HepG2 (cell line): Measurements from ENCODE around the gene KIAA0232. TPM values are rescaled to one million over a fixed set of nuclear protein-coding genes. Genes with fewer than 3 reads are reported as not detected.

ENCODE experiments used
- ADNP ChIP-seq: sonication (generic); formaldehyde crosslinking; IDR thresholded peaks from 2 replicates; pipeline ENCODE4 v1.4.0; 2020; ENCODE audit warnings: missing genetic modification reagents
- DMAP1 ChIP-seq: IDR thresholded peaks from 2 replicates; pipeline ENCODE4 v1.6.1; 2016
- DNMT1 ChIP-seq: sonication (generic); formaldehyde crosslinking; IDR thresholded peaks from 2 replicates; pipeline ENCODE4 v1.5.1; 2020; ENCODE audit warnings: mild to moderate bottlenecking, missing genetic modification reagents
- GTF2F1 ChIP-seq: fragments of 150-350 bp; IDR thresholded peaks from 2 replicates; pipeline ENCODE4 v1.6.1; 2014; ENCODE audit warnings: low read length
- HNRNPH1 ChIP-seq: fragments of 200-400 bp; formaldehyde crosslinking; optimal IDR thresholded peaks from 2 replicates; pipeline ENCODE3; 2017; ENCODE audit warnings: mild to moderate bottlenecking, low read depth, low read length
- JDP2 ChIP-seq: sonication (generic); formaldehyde crosslinking; IDR thresholded peaks from 2 replicates; pipeline ENCODE4 v1.8.1; 2022; ENCODE audit warnings: missing genetic modification reagents, borderline replicate concordance
- KLF12 ChIP-seq: sonication (generic); formaldehyde crosslinking; IDR thresholded peaks from 2 replicates; pipeline ENCODE4 v1.4.0; 2020; ENCODE audit warnings: missing genetic modification reagents, borderline replicate concordance
- MXI1 ChIP-seq: IDR thresholded peaks from 3 replicates; pipeline ENCODE4 v1.6.1; 2012; ENCODE audit warnings: low read depth, low read length, inconsistent platforms, borderline replicate concordance
- PHF20 ChIP-seq: sonication (generic); formaldehyde crosslinking; IDR thresholded peaks from 2 replicates; pipeline ENCODE4 v1.5.0; 2020; ENCODE audit warnings: mild to moderate bottlenecking, missing genetic modification reagents
- SALL1 ChIP-seq: sonication (generic); formaldehyde crosslinking; IDR thresholded peaks from 2 replicates; pipeline ENCODE4 v1.8.0; 2022; ENCODE audit warnings: mild to moderate bottlenecking, missing genetic modification reagents
- ZBTB21 ChIP-seq: sonication (generic); formaldehyde crosslinking; IDR thresholded peaks from 2 replicates; pipeline ENCODE4 v1.4.0; 2020; ENCODE audit warnings: missing genetic modification reagents
- ZFP36L2 ChIP-seq: sonication (generic); formaldehyde crosslinking; IDR thresholded peaks from 2 replicates; pipeline ENCODE4 v1.4.0; 2020; ENCODE audit warnings: missing genetic modification reagents
- ZNF121 ChIP-seq: sonication (generic); formaldehyde crosslinking; IDR thresholded peaks from 2 replicates; pipeline ENCODE4 v1.5.0; 2020; ENCODE audit warnings: mild to moderate bottlenecking, missing genetic modification reagents
- ZNF230 ChIP-seq: sonication (generic); formaldehyde crosslinking; IDR thresholded peaks from 2 replicates; pipeline ENCODE4 v1.4.0; 2020; ENCODE audit warnings: mild to moderate bottlenecking, missing genetic modification reagents
- ZNF543 ChIP-seq: sonication (generic); formaldehyde crosslinking; IDR thresholded peaks from 2 replicates; pipeline ENCODE4 v1.4.0; 2020; ENCODE audit warnings: mild to moderate bottlenecking, missing genetic modification reagents
- ZNF687 ChIP-seq: sonication (generic); formaldehyde crosslinking; IDR thresholded peaks from 2 replicates; pipeline ENCODE4 v1.5.1; 2020; ENCODE audit warnings: mild to moderate bottlenecking, missing genetic modification reagents, moderate library complexity
- ZNF773 ChIP-seq: sonication (generic); formaldehyde crosslinking; IDR thresholded peaks from 2 replicates; pipeline ENCODE4 v1.4.0; 2020; ENCODE audit warnings: missing genetic modification reagents, borderline replicate concordance
- ZNF790 ChIP-seq: sonication (generic); formaldehyde crosslinking; IDR thresholded peaks from 2 replicates; pipeline ENCODE4 v1.8.0; 2022; ENCODE audit warnings: missing genetic modification reagents, mild to moderate bottlenecking, borderline replicate concordance
- ZSCAN21 ChIP-seq: sonication (generic); formaldehyde crosslinking; IDR thresholded peaks from 2 replicates; pipeline ENCODE4 v1.8.0; 2022; ENCODE audit warnings: mild to moderate bottlenecking, missing genetic modification reagents, moderate library complexity, borderline replicate concordance
- ZSCAN5A ChIP-seq: sonication (generic); formaldehyde crosslinking; IDR thresholded peaks from 2 replicates; pipeline ENCODE4 v1.8.0; 2022; ENCODE audit warnings: mild to moderate bottlenecking, missing genetic modification reagents, borderline replicate concordance
- polyA plus RNA-seq, 8 experiments: library from polyadenylated mRNA; depleted of rRNA in 3 of 8; stranded (reverse) in 7 of 8; unstranded in 1 of 8; fragments of >200 nt; fragmentation: Illumina TruSeq in 4 of 8; extraction: Trizol in 4 of 8; gene quantifications; 2 replicates each; pipeline versions ENCODE4 v1.2.1 to v1.2.3, GENCODE V29; 2011 to 2016; ENCODE audit warnings: low read depth in 4 of 8, missing spikeins in 1 of 8, mixed read lengths in 1 of 8; ENCODE audit not compliant: insufficient read depth in 1 of 8
- total RNA-seq, 5 experiments: library from RNA; depleted of rRNA; stranded (reverse); fragments of >200 nt; fragmentation: Illumina TruSeq; extraction: Trizol; gene quantifications; 2 replicates each; pipeline ENCODE4 v1.2.3, GENCODE V29; 2016; ENCODE audit warnings: low read depth in 1 of 5
- TF ChIP-seq, protein P1 (sequence below): sonication (generic); formaldehyde crosslinking; IDR thresholded peaks from 2 replicates; pipeline ENCODE4 v1.9.0; 2022; ENCODE audit warnings: missing genetic modification reagents, mild to moderate bottlenecking, borderline replicate concordance
- TF ChIP-seq, protein P2 (sequence below): sonication (generic); IDR thresholded peaks from 2 replicates; pipeline ENCODE4 v1.6.1; 2016; ENCODE audit warnings: low read depth, borderline replicate concordance

KIAA0232 gene
- total and polyA plus RNA-seq, 2 of the 13 experiments (the other 11 are each of a cell fraction or from before 2014, with no cell fraction given): 7.8 to 17.1 TPM

- TF ChIP-seq ZNF687 (CRISPR knock-in tag): peak; percentile 94
- peak; percentile 79; the same call in 1 of the 2 replicates for TF ChIP-seq ZNF773
- TF ChIP-seq PHF20: peak; percentile 62; the same call in 1 of the 2 replicates
- peak; percentile 83 for TF ChIP-seq KLF12 (CRISPR knock-in tag)
- peak; percentile 84 for TF ChIP-seq DMAP1 (CRISPR knock-in tag)
- TF ChIP-seq ZBTB21: 0 out of 2 replicates have a peak, but pooled peaks have one; percentile 42
- TF ChIP-seq ZFP36L2 (CRISPR knock-in tag): no peak
- TF ChIP-seq ADNP (CRISPR knock-in tag): no peak
- TF ChIP-seq DNMT1 (CRISPR knock-in tag): no peak
- no peak for TF ChIP-seq ZNF790
- no peak for TF ChIP-seq ZNF230 (CRISPR knock-in tag)
- TF ChIP-seq ZNF121 (CRISPR knock-in tag): no peak
- peak; percentile 71; the same call in 1 of the 2 replicates for TF ChIP-seq ZSCAN5A (CRISPR knock-in tag)
- TF ChIP-seq GTF2F1: no peak
- peak; percentile 79; the same call in 1 of the 3 replicates for TF ChIP-seq MXI1
- TF ChIP-seq, protein P1, sequence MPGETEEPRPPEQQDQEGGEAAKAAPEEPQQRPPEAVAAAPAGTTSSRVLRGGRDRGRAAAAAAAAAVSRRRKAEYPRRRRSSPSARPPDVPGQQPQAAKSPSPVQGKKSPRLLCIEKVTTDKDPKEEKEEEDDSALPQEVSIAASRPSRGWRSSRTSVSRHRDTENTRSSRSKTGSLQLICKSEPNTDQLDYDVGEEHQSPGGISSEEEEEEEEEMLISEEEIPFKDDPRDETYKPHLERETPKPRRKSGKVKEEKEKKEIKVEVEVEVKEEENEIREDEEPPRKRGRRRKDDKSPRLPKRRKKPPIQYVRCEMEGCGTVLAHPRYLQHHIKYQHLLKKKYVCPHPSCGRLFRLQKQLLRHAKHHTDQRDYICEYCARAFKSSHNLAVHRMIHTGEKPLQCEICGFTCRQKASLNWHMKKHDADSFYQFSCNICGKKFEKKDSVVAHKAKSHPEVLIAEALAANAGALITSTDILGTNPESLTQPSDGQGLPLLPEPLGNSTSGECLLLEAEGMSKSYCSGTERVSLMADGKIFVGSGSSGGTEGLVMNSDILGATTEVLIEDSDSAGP (CRISPR knock-in tag): no peak
- TF ChIP-seq SALL1: peak; percentile 98
- TF ChIP-seq, protein P2, sequence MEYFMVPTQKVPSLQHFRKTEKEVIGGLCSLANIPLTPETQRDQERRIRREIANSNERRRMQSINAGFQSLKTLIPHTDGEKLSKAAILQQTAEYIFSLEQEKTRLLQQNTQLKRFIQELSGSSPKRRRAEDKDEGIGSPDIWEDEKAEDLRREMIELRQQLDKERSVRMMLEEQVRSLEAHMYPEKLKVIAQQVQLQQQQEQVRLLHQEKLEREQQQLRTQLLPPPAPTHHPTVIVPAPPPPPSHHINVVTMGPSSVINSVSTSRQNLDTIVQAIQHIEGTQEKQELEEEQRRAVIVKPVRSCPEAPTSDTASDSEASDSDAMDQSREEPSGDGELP: peak; percentile 32; the same call in 1 of the 2 replicates
- no peak; the same call in 1 of the 2 replicates for TF ChIP-seq JDP2 (CRISPR knock-in tag)
- peak; percentile 93 for TF ChIP-seq ZSCAN21 (CRISPR knock-in tag)
- TF ChIP-seq HNRNPH1: no peak
- peak; percentile 89 for TF ChIP-seq ZNF543
Measured at GRCh38 chr4:6917461-6918271, 135.1 kb downstream of the KIAA0232 start (continued).
